ENCODE measurements around the gene CLMN. TPM values are rescaled to one million over a fixed set of nuclear protein-coding genes. Genes with fewer than 3 reads are reported as not detected.

Gene CLMN
- total RNA-seq, 1 experiment from 2014 or later = 8.6 TPM

GRCh38 chr14:95211721-95212504 is 107.8 kb downstream of the CLMN start:
- DNase-seq (ENCODE audit: low spot score) = no peak
- Histone ChIP-seq H3K36me3 (ENCODE audit: insufficient read depth, low read length, poor library complexity, severe bottlenecking) (no peaks in the 10 kb centered on the region), H3K9me3 (ENCODE audit: low read depth, low read length, poor library complexity, severe bottlenecking) (no peaks in the 10 kb centered on the region), H3K4me1 (ENCODE audit: insufficient read depth, low read length, poor library complexity, severe bottlenecking) (no peaks in the 10 kb centered on the region), H3K4me3 (ENCODE audit: low read depth, low read length, poor library complexity, severe bottlenecking) (no peak overlapping the region), H3K27ac (ENCODE audit: low read depth, low read length, poor library complexity, severe bottlenecking) (no peak overlapping the region), H3K27me3 (replicated peaks; ENCODE audit: insufficient read depth, low read depth, low read length, poor library complexity) (no peaks in the 10 kb centered on the region)
- ChIA-PET POLR2A (ENCODE audit: low non-redundant PET) (no interaction called here), CTCF (no interaction called here)
- TF ChIP-seq CTCF (conservative IDR thresholded peaks at IDR 0.05; ENCODE audit: low read depth, low read length) (no peak), EZH2 (IDR thresholded peaks at IDR 0.05; ENCODE audit: borderline replicate concordance, low read depth, low read length, poor library complexity, severe bottlenecking) (no peak)
- intact Hi-C loops (cut with micrococcal nuclease; ENCODE audit: unreplicated experiment) = no loop called here
- no TSS peak for BruUV-seq (replicated peaks)

GRCh38 chr14:95210699-95211098 is 109.0 kb downstream of the CLMN start:
- ChIA-PET CTCF (no interaction called here), POLR2A (ENCODE audit: low non-redundant PET) (no interaction called here)
- Histone ChIP-seq H3K36me3 (ENCODE audit: insufficient read depth, low read length, poor library complexity, severe bottlenecking) (no peaks in the 10 kb centered on the region), H3K27me3 (replicated peaks; ENCODE audit: insufficient read depth, low read depth, low read length, poor library complexity) (no peaks in the 10 kb centered on the region), H3K27ac (ENCODE audit: low read depth, low read length, poor library complexity, severe bottlenecking) (no peak overlapping the region), H3K4me3 (ENCODE audit: low read depth, low read length, poor library complexity, severe bottlenecking) (no peak overlapping the region), H3K4me1 (ENCODE audit: insufficient read depth, low read length, poor library complexity, severe bottlenecking) (no peaks in the 10 kb centered on the region), H3K9me3 (ENCODE audit: low read depth, low read length, poor library complexity, severe bottlenecking) (no peaks in the 10 kb centered on the region)
- TF ChIP-seq CTCF (conservative IDR thresholded peaks at IDR 0.05; ENCODE audit: low read depth, low read length) (no peak), EZH2 (IDR thresholded peaks at IDR 0.05; ENCODE audit: borderline replicate concordance, low read depth, low read length, poor library complexity, severe bottlenecking) (no peak)
- BruUV-seq (replicated peaks) = no TSS peak
- DNase-seq (ENCODE audit: low spot score) = no peak
- intact Hi-C loops (cut with micrococcal nuclease; ENCODE audit: unreplicated experiment) = no loop called here

GRCh38 chr14:95208598-95208997 is 111.1 kb downstream of the CLMN start:
- DNase-seq (ENCODE audit: low spot score) = no peak
- BruUV-seq (replicated peaks) = no TSS peak
- Histone ChIP-seq H3K36me3 (ENCODE audit: insufficient read depth, low read length, poor library complexity, severe bottlenecking) (peaks cover 7% of the 10 kb centered on the region), H3K4me3 (ENCODE audit: low read depth, low read length, poor library complexity, severe bottlenecking) (no peak overlapping the region), H3K27me3 (replicated peaks; ENCODE audit: insufficient read depth, low read depth, low read length, poor library complexity) (no peaks in the 10 kb centered on the region), H3K4me1 (ENCODE audit: insufficient read depth, low read length, poor library complexity, severe bottlenecking) (no peaks in the 10 kb centered on the region), H3K9me3 (ENCODE audit: low read depth, low read length, poor library complexity, severe bottlenecking) (peaks cover 8% of the 10 kb centered on the region), H3K27ac (ENCODE audit: low read depth, low read length, poor library complexity, severe bottlenecking) (no peak overlapping the region)
- POLR2A ChIA-PET (ENCODE audit: low non-redundant PET) = no interaction called here
- TF ChIP-seq CTCF (conservative IDR thresholded peaks at IDR 0.05; ENCODE audit: low read depth, low read length) (no peak), EZH2 (IDR thresholded peaks at IDR 0.05; ENCODE audit: borderline replicate concordance, low read depth, low read length, poor library complexity, severe bottlenecking) (no peak)
- CTCF ChIA-PET = no interaction called here
- intact Hi-C loops (cut with micrococcal nuclease; ENCODE audit: unreplicated experiment) = no loop called here
